HG03135 (cell line): ENCODE measurements around the gene FAM229A.
"Not testable (repeated sequence)": the region's sequence is repeated elsewhere in the genome, so short reads cannot be mapped to it uniquely, and the experiment has no call there.

Source experiments
- ATAC-seq: cut with Tn5 transposase; IDR thresholded peaks from one replicate; pipeline ENCODE4 v1.9.1; 2021; ENCODE audit warnings: mild to moderate bottlenecking, moderate library complexity; ENCODE audit not compliant: unreplicated experiment

The FAM229A gene, protein sequence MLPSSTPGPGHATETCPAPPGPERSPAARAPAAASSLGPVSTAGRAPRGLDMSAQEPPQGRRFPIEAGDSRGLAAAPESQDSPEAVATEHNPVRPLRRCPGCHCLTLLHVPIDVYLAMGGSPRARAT

DNA sequence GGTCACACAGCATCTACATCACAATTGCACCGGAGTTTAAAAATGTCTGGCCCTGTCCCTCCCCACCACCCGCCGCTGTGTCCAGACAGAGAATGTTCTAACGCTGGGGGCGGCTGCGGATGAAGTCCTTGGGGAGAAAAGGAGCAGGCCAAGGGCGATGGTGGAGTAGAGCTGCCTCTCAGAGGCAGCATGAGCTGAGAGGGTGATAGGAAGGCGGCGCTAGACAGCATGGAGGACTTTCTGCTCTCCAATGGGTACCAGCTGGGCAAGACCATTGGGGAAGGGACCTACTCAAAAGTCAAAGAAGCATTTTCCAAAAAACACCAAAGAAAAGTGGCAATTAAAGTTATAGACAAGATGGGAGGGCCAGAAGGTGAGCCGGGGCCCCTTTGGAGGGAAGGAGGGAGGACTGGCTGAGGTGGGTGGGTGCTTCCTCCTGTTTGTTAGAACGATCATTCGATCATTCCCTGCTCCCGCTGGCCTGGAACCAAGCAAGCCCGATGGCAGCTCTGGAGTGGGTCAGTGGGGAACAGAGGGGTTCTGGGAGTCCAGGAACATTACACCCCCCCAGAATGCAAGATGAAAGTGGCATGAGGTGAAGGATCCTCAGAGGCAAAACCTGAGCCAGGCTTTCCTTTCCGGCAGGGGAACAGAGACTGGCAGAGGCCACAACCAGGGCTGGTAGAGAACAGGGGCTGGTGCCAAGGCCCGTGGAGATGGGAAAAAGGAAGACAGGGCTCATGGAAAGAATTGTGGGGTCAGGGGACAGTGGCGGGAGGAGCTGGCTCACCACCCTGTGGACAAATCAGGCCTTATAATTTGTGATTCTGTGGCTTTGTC is at the start of gene FAM229A, which contains the start of gene TSSK3:
Gene FAM229A (minus strand): TSS at position 12 of the 840 bp plus-strand sequence. CDS start 394 bp downstream, outside the sequence.
Gene TSSK3 (plus strand): TSS at position 66 of the 840 bp plus-strand sequence. CDS start 163 bp downstream, at position 229.
- ATAC-seq, result no peak

DNA sequence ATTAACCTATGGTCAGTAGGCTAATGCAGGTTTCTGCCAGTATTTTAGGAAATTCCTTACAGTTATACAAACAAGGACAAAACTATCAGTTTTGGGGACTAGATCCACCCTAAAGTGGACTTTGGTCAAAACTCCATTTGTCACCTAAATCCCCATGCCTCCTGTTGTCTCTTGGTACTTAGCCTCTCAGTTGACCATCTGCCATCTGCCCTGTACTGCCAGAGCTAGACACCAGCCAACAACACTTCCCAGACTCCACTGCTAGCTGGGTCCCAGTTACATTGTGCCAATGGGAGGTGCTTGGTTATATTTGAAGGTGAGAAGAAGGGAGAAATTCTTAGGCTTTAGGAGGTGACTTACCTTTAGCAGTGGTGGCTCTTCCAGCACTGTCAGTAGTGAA is 49.0 kb upstream of the FAM229A start:
- ATAC-seq, result no peak

DNA sequence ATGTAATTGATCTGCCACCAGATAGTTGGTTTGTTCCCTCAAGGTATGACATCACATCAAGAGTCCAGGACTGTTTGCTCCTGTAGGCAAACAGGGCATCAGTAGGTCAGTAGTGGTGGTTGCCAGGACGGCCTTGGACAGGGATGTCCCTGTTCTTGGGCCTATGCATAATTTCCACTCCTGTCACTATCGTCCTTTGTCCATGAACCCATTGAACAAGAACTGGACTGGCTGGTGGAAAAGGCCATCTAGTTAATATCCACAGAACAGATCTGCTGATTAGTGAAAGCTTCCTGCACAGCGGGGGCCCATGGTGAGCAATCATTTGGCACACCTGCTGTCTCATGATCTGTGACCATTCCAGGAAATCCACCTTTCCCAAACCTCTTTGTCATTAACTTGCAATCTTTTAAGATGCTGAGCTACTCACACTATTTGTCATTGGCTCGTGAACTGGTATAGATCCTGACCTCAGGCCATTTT is 44.4 kb upstream of the FAM229A start:
- ATAC-seq, result no peak

DNA sequence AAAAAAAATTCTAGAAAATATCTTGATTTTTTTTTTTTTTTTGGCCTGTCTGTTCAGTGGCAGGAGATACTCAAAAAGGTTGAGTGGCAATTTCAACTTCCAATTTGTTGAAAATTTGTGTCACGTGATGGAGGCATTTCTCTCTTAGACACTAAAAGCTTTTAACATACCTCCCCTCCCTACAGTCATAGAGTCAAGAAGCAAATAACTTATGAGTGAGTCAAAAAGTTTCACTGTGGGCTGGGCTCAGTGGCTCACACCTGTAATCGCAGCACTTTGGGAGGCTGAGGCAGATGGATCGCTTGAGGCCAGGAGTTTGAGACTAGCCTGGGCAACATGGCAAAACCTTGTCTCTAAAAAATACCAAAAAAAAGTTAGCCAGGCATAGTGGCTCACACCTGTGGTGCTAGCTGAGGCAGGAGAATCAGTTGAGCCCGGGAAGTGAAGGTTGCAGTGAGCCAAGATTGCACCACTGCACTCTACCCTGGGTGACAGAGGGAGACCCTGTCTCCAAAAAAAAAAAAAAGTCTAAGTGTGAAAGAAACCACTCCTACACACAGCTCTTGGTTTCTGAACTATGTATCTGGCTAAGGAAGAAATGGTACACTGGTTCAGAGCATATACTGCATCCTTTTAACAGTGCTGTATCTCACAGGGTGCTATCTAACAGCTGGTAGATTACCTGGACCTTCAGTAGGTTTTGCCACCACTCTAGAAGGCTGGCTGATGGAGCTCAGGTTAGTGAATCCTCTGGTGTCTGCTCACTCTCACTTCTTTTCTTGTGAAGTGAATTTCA is 43.6 kb upstream of the FAM229A start:
- no peak for ATAC-seq

DNA sequence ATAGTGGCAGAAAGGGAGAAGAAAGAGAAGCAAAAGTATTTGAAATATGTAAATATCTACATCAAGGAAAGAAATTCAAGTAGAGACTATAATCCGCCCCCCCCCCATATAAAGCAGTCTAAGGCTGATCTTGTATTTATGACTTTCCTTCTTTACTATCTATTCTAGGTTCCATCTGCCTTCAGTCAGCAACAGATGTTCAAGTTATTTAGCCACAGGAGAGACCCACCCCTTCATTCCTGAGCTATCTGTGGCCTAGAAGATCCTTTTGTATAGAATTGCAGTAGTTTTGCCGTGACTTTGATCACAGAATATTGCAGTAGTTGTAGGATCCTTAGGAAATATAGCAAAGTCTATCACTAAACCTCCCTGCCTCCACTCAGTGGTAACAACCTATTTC is 42.7 kb upstream of the FAM229A start:
- ATAC-seq, result no peak

DNA sequence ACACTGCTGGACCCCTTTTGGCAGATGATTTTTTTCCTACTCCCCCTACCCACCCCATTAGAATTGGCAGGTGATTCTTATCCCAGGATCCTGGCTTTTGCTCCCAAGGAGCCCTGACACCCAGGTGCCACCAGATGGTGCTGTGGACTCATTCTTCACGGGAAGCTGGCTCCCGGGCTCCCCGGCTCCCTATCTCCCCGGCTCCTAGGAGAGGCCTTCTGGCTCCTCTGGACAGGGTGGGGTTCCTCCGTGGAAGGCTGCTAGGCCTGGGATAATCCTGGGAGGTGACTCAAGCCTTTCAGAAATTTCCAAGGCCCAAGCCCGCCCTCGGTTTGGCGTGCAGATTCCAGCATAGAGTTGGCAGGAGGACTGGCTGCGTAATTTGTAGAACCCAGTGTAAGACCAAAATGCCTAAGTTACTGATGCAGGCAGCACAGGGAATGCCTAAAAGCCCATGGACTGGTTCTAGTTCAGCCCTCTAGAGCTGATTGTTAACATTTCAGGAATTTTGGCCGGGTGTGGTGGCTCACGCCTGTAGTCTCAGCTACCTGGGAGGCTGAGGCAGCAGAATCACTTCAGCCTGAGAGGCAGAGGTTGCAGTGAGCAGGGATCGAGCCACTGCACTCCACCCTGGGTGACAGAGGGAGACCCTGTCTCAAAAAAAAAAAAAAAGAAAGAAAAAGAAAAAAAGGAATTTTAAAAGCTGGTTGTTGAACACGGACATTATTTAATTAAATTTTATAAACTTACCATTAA is 38.8 kb upstream of the FAM229A start:
- no peak for ATAC-seq

DNA sequence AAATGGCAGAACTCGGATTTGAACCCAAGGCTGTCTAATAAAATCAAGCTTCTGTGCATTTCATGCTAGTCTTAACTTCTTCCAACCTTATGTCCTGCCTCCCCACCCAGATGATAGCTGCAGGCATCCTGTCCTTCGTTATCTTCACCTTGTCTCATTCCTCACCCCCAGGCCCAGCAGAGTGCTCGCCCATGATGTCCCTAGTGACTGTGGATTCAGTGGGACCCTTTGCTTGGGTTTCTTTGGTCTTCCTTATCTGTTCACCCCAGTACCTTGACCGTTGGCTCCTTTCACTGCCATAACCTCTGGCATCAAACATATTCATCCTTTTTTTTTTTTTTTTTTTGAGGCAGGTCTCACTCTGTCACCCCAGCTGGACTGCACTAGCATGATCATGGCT is 37.6 kb upstream of the FAM229A start:
- ATAC-seq, result no peak

DNA sequence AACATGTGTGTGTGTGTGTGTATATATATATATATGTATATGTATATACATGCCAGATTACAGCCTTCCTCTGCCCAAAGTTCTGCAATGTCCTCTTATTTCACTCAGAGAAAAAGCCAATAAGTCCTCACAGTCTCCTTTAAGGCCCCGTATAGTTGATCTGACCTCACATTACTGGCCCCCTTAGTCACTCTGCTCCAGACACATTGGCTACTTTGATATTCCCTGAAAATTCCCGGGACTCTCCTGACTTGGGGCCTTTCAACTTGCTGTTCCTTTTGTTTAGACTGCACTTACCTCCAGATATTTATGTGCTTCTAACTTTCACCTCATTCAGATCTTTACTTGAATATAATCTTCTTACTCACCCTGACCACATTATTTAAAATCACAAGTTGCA is 36.1 kb upstream of the FAM229A start:
- no peak for ATAC-seq

DNA sequence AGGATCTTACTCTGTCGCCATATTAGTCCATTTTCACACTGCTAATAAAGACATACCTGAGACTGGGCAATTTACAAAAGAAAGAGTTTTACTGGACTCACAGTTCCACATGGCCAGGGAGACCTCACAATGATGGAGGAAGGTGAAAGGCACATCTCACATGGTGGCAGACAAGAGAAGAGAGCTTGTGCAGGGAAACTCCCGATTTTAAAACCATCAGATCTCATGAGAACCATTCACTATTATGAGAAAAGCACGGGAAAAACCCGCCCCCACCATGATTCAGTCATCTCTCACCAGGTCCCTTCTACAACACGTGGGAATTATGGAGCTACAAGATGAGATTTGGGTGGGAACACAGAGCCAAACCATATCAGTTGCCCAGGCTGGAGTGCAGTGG is 34.2 kb upstream of the FAM229A start:
- ATAC-seq, result not testable (repeated sequence)

DNA sequence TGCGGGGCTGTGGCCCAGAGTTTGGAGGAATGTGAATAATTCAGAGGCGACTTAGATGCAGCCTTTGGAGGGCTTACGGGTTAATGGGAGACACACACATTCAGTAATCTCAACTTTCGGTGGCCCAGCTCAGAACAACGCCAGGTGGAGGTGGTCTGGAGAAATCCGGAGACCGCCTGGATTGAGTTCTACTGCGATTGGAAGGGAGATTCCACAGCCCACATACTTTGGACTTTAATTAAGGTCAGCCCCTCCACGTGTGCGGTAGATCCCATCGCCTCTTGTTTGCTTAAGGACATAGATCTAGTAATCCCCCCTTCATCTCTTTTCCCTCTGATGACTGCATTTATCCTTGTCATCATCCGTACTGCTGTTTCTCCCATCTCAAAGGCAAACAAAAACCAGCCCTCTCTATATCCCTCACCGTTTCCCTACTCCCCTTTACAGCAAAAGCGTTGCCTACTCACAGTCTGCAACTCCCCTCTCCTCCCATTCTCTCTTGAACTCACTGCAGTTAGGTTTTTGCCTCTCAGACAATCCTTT is 32.7 kb upstream of the FAM229A start:
- peak; percentile 3 for ATAC-seq

DNA sequence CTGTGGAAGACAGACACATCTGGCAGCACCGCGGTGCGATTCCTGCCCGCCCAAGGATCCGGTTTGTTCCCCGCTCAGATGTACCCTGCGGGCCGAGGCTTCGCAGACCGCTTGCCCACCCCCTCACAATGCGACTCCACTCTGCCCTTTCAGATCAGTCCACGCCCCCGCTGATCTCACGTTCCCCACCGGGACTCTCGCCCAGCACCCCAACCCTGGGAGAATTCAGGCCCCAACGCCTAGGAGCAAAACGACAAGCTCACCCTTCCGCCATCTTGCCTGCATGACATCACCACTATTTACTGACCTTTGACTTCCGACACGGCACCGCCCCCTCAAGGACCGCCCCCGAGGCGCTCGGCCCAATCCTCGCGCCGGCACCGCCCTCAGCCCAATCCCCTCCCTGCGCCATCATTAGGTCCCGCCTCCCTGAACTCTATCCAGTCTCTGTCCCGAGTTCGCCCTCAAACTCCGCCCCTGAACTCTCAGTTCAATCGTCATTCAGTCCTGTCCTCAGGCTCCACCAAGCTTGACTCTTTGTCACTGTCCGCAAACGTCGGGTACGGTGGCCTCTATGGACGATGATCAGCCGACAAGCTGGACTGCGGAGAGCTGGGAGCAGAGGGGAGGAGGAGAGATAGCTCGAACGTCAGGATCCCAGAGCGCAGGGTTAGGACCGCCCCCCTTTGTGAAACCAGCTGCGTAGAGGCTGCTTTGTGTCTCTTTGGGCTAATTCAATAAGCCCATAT is 32.0 kb upstream of the FAM229A start, which contains the start of gene BSDC1:
Gene BSDC1 (minus strand): TSS at position 301 of the 749 bp plus-strand sequence. CDS start 27 bp downstream, at position 274.
- ATAC-seq, result peak; percentile 97

DNA sequence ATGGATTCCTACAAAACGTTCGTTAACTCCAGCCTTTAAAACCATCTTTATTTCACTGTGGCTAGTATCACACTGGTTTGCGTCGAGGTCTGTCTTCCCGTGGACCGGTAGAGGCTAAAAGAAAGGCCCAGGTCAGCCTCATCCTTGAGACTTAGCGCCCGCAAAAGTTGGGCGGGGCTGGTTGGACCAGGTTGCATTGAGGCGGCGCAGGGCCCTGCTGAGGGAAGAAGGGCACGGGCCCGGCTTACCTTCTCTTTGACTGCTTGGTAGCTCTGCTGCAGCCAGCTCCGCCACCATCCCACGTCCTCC is 31.5 kb upstream of the FAM229A start:
- peak; percentile 14 for ATAC-seq

DNA sequence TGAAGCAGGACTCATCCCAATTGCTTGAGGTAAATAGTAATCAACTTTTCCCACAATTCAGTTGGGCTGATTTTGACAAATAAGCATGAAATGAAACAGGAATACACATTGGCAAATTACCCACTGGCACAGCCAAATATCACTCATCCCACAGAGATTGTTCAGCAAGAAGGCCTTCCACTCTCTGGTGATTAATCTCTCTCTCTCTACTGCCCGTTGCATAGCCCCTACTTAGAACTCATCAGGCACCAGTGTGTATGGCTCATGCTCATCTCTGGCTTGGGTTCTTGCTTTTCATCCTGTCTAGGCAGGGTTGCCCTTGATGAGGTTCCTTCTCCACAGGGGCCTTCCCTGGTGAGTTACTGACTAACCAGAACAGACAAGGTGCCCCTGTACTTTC is 30.9 kb upstream of the FAM229A start:
- ATAC-seq, result no peak

DNA sequence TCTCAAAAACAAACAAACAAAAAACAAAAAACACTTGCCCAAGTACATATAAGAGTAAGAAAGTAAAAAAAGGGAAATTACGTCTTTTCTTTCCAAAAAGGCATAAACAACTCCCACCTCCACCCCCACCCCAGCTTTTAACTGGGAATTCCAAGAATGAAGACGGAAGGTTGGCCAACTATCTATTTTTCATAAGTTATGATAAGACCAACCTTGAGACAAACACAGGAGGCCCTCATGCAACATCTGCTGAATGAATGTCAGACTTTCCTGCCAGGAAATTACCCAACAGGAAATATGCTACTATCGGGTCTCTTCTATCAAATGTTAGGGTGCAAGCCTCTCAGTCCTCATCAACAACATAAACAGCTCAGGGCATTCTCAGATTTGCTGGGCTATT is 30.0 kb upstream of the FAM229A start:
- no peak for ATAC-seq

DNA sequence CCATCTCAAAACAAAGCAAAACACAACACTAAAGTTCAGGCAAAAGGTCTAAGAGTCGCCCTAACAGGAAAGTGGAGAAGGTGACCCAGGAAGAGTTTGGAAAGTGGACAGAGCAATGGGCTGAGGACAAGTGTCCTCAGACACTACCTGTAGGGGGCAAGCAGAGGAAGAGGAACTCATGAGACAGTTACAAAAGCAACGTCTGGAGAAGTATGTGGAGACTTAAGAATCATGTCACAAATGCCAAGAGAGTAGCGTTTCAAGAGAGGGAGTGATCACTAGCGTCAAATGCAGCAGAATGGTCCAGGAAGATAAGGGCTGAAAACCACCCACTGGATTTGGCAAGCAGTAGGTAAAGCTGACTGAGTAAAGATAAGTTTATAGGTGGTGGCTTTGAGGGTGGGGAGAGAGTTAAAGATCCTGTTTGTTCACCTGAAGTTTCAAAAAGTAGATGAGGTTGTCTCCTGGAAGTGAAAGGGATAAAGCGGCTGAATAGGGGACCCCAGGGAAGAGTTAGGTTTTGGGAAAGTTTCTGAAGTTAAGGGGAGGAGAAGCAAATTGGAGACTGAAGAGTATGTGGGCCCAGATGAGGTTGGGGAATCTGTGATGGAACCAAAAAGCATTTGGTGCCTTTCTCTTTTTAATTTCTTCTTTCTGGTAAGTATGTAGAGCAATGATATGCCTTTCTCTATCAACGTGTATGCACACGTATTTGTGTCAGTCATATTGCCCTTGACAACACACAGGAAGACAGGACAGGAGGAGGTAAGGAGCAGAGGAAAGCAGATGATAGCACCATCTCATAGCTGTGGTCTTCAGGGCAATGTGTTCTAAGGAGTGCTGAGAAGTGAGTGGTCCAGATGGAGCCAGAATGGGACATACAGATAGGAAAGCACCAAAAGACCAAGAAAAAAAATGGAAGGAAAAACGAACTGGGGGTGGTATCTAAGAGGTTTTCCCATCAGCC is 28.9 kb upstream of the FAM229A start:
- ATAC-seq, result no peak

DNA sequence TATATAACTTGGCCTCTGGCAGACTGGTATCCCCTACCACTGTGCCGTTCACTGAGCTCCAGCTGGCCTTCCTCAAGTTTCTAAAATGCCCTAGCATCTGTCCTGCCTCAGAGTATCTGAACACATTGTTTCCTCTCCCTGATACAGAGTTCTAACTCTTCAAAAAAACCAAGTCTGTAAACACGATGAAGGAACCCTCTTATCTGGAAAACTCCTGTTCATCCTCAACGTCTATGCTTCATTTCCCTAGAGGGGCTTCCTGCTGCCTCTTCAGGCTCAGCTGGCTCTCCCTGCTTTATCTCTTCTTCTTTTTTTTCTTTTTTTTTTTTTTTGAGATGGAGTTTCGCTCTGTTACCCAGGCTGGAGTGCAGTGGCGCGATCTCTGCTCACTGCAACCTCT is 26.4 kb upstream of the FAM229A start:
- no peak for ATAC-seq

DNA sequence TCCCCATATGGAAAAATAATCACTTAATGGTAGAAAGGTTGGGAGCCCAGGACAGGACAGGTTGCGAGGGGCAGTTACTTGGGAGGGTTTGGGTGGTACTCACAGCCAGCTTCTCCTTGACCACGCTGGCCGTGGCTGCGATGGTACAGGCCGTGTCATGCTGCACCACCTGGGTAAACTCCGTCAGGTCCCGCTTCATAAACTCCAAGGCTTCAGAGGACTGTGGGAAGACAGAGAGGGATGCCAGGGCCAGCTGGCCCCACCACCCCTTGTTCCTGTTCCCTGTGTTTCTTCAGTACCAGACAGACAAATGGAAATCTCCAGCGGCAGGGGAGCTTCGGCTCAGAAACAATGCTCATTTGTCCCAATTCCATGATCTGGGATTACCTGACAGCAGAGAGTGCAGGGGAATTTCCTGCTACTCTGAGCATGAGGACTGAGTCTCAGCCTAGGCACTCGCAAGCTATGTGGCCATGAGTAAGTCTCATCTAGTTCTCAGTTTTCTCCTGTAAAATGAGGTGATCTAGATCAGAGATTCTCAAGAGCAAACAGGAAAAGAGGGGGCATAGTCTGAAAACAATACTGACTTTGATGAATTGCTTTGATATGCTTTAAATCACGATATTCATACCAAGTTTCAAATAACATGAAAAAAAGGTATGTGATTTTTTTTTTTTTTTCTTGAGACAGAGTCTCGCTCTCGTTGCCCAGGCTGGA is 24.5 kb upstream of the FAM229A start:
- no peak for ATAC-seq

DNA sequence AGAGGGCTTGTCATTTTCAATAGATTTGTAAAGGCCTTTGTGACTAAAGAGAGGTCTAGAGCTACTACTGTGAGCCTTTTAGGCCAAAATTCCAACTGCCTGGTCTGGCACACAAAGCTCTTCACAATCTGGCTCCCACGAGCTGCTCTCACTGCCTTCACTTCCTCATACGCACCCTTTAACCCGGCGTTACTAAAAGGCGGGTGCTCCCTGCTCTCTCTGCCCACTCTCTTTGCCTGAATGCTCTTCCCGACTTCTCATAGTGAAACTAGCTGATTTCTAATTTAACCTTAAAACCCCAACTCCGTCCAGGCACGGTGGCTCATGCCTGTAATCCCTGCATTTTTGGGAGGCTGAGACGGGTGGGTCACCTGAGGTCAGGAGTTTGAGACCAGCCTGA is 17.8 kb upstream of the FAM229A start:
- no peak for ATAC-seq
